ENCODE data around the gene FRMD4B.

- TF ChIP-seq POLR2AphosphoS5 (IDR thresholded peaks at IDR 0.05) = peak in 1 of 4 donors; percentile 13
- TF ChIP-seq, protein P1, sequence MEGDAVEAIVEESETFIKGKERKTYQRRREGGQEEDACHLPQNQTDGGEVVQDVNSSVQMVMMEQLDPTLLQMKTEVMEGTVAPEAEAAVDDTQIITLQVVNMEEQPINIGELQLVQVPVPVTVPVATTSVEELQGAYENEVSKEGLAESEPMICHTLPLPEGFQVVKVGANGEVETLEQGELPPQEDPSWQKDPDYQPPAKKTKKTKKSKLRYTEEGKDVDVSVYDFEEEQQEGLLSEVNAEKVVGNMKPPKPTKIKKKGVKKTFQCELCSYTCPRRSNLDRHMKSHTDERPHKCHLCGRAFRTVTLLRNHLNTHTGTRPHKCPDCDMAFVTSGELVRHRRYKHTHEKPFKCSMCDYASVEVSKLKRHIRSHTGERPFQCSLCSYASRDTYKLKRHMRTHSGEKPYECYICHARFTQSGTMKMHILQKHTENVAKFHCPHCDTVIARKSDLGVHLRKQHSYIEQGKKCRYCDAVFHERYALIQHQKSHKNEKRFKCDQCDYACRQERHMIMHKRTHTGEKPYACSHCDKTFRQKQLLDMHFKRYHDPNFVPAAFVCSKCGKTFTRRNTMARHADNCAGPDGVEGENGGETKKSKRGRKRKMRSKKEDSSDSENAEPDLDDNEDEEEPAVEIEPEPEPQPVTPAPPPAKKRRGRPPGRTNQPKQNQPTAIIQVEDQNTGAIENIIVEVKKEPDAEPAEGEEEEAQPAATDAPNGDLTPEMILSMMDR (IDR thresholded peaks at IDR 0.05) = no peak
Observed at GRCh38 chr3:69339760-69340159, 46.1 kb downstream of the FRMD4B start.
